Keratinocyte (primary cell): ENCODE measurements around the gene DPH5. TPM values are rescaled to one million over a fixed set of nuclear protein-coding genes. Genes with fewer than 3 reads are reported as not detected.

Source experiments
- DNase-seq: peaks from one replicate; pipeline ENCODE4 v3.0.0-alpha.2; 2011; ENCODE audit warnings: low read depth, missing footprints, low spot score
- FAIRE-seq: peaks from 2 replicates; lab custom pipeline; 2011; peaks lifted over from hg19 to GRCh38; lab: Jason Lieb, UNC
- H2AFZ ChIP-seq: 2 replicates; pipeline ENCODE4 v1.6.0; 2012; ENCODE audit warnings: low read length, control low read depth, inconsistent platforms; ENCODE audit not compliant: control insufficient read depth
- H3K27ac ChIP-seq: 2 replicates; pipeline ENCODE4 v1.5.1; 2011; ENCODE audit warnings: low read length; ENCODE audit not compliant: control insufficient read depth, insufficient read depth
- H3K27me3 ChIP-seq: 3 replicates; pipeline ENCODE4 v1.6.0; 2011; ENCODE audit warnings: low read length; ENCODE audit not compliant: control insufficient read depth, insufficient read depth; ENCODE audit errors: extremely low read depth
- H3K36me3 ChIP-seq, 2 experiments: 2 replicates in 1 of 2; 3 replicates in 1 of 2; pipeline ENCODE4 v1.5.1; 2011; ENCODE audit warnings: low read length in 2 of 2, mild to moderate bottlenecking in 1 of 2; ENCODE audit not compliant: control insufficient read depth in 2 of 2, insufficient read depth in 2 of 2; ENCODE audit errors: extremely low read depth in 1 of 2
- H3K4me1 ChIP-seq: 3 replicates; pipeline ENCODE4 v1.5.1; 2011; ENCODE audit warnings: low read length; ENCODE audit not compliant: control insufficient read depth, insufficient read depth; ENCODE audit errors: extremely low read depth
- H3K4me2 ChIP-seq: 3 replicates; pipeline ENCODE4 v1.6.0; 2011; ENCODE audit warnings: low read depth, low read length; ENCODE audit not compliant: control insufficient read depth, insufficient read depth; ENCODE audit errors: extremely low read depth
- H3K4me3 ChIP-seq, 3 experiments: fragments of 200-600 bp in 1 of 3; sonication (generic) in 1 of 3; 2 replicates in 2 of 3; 3 replicates in 1 of 3; pipeline ENCODE4 v1.5.1; 2011 to 2016; ENCODE audit warnings: low read length in 3 of 3, mild to moderate bottlenecking in 3 of 3, control low read depth in 2 of 3, inconsistent platforms in 1 of 3, low read depth in 1 of 3, mixed read lengths in 1 of 3, mixed run types in 1 of 3, moderate library complexity in 1 of 3; ENCODE audit not compliant: control insufficient read depth in 2 of 3, insufficient read depth in 2 of 3; ENCODE audit errors: extremely low read depth in 1 of 3
- H3K79me2 ChIP-seq: 2 replicates; pipeline ENCODE4 v1.6.0; 2012; ENCODE audit warnings: low read length; ENCODE audit not compliant: control insufficient read depth, insufficient read depth
- H3K9ac ChIP-seq: 3 replicates; pipeline ENCODE4 v1.6.0; 2011; ENCODE audit warnings: low read length; ENCODE audit not compliant: control insufficient read depth, insufficient read depth; ENCODE audit errors: extremely low read depth
- H3K9me1 ChIP-seq: 3 replicates; pipeline ENCODE4 v1.6.0; 2011; ENCODE audit warnings: low read length; ENCODE audit not compliant: control insufficient read depth, insufficient read depth; ENCODE audit errors: extremely low read depth
- H3K9me3 ChIP-seq: 2 replicates; pipeline ENCODE4 v1.5.1; 2012; ENCODE audit warnings: low read depth, low read length; ENCODE audit not compliant: control insufficient read depth
- H4K20me1 ChIP-seq: 3 replicates; pipeline ENCODE4 v1.6.0; 2011; ENCODE audit warnings: low read length; ENCODE audit not compliant: control insufficient read depth, insufficient read depth; ENCODE audit errors: extremely low read depth
- CTCF ChIP-seq, 3 experiments: IDR thresholded peaks in 1 of 3; conservative IDR thresholded peaks in 1 of 3; optimal IDR thresholded peaks in 1 of 3; 2 replicates in 2 of 3; 3 replicates in 1 of 3; pipeline versions ENCODE3 to v1.5.1; 2011; ENCODE audit warnings: low read length in 3 of 3, mild to moderate bottlenecking in 3 of 3, moderate library complexity in 2 of 3, control low read depth in 1 of 3, inconsistent platforms in 1 of 3; ENCODE audit not compliant: insufficient read depth in 2 of 3; ENCODE audit errors: extremely low read depth in 1 of 3
- EZH2 ChIP-seq: IDR thresholded peaks from one replicate; pipeline ENCODE4 v1.6.1; 2012; ENCODE audit warnings: inconsistent platforms, mild to moderate bottlenecking, low read length, moderate library complexity
- dilution Hi-C: fragments of 300-500 bp; cut with MboI; formaldehyde crosslinking; loops from one replicate; pipeline ENCODE4 v1.7.0; 2020; ENCODE audit warnings: low sequenced_read_pairs; ENCODE audit not compliant: extremely low pct_ligation_motif_present
- polyA plus RNA-seq, 5 experiments: library from polyadenylated mRNA; depleted of rRNA in 3 of 5; stranded (reverse) in 3 of 5; stranded (forward) in 1 of 5; unstranded in 1 of 5; fragments of >200 nt; gene quantifications; 1 replicate in 1 of 5; 2 replicates in 3 of 5; 3 replicates in 1 of 5; pipeline versions ENCODE4 v1.2.1 to v1.2.3, GENCODE V29; 2011 to 2012; ENCODE audit warnings: missing spikeins in 2 of 5, low read depth in 1 of 5, low replicate concordance in 1 of 5

Gene DPH5
- polyA plus RNA-seq, 1 donor (not counting 4 experiments of a cell fraction or from before 2014, with no cell fraction given) = 98.0 TPM

DNA sequence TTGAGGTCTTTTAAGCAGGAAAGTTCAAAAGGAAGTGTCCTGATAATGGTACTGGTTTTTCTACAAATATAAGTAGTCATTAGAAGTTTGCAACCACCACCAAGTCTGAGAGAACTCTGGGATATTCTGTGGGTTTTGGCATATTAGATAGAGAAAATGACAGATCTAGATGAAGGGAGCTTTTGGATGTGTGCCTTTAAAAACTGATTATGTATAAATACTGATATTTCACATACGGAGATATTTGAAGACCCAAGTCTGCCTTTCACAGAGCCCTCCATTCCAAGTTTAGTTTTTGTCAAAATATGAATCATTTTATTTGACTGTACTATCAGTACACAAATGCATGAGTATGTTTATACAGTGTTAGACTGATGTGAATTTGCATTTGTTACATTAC lies 48.6 kb downstream of the DPH5 start:
- dilution Hi-C loops = no loop called here
- no peaks in the 10 kb centered on the region for H3K9me3 ChIP-seq
- TF ChIP-seq CTCF (optimal IDR thresholded peaks at IDR 0.05 in 1 of 3, IDR thresholded peaks at IDR 0.05 in 1 of 3, conservative IDR thresholded peaks at IDR 0.05 in 1 of 3; ENCODE audit: extremely low read depth in 1 of 3, insufficient read depth in 2 of 3, low read length in 3 of 3) (no peak), EZH2 (no peak)
- H3K4me3 ChIP-seq = no peak overlapping the region
- H3K4me2 ChIP-seq = no peak overlapping the region
- no peaks in the 10 kb centered on the region for H3K79me2 ChIP-seq
- no peaks in the 10 kb centered on the region for H3K9me1 ChIP-seq
- H4K20me1 ChIP-seq = no peaks in the 10 kb centered on the region
- no peaks in the 10 kb centered on the region for H3K4me1 ChIP-seq
- H2AFZ ChIP-seq = no peak overlapping the region
- no peak overlapping the region for H3K9ac ChIP-seq
- peaks cover 0 to 9% of the 10 kb centered on the region in 2 experiments for H3K36me3 ChIP-seq
- H3K27ac ChIP-seq = no peak overlapping the region
- no peaks in the 10 kb centered on the region for H3K27me3 ChIP-seq
- no peak for FAIRE-seq
- DNase-seq = no peak

GRCh38 chr1:100972185-100972584 lies 53.4 kb downstream of the DPH5 start:
- Histone ChIP-seq H2AFZ (no peak overlapping the region), H3K27ac (no peak overlapping the region), H3K27me3 (no peaks in the 10 kb centered on the region), H3K79me2 (no peaks in the 10 kb centered on the region), H3K9me3 (no peaks in the 10 kb centered on the region), H3K4me3 (no peak overlapping the region), H4K20me1 (no peaks in the 10 kb centered on the region), H3K4me1 (no peaks in the 10 kb centered on the region), H3K9me1 (no peaks in the 10 kb centered on the region), H3K9ac (no peak overlapping the region), H3K4me2 (no peak overlapping the region), H3K36me3 (peaks cover 2 to 6% of the 10 kb centered on the region in 2 experiments)
- FAIRE-seq = no peak
- TF ChIP-seq CTCF (optimal IDR thresholded peaks at IDR 0.05 in 1 of 3, IDR thresholded peaks at IDR 0.05 in 1 of 3, conservative IDR thresholded peaks at IDR 0.05 in 1 of 3; ENCODE audit: extremely low read depth in 1 of 3, insufficient read depth in 2 of 3, low read length in 3 of 3) (no peak), EZH2 (no peak)
- no peak for DNase-seq
- dilution Hi-C loops = no loop called here
